Measurements from ENCODE around the gene FAM111A.

FAM111A gene

GRCh38 chr11:59181746-59182456, 39.2 kb downstream of the FAM111A start:
- DNase-seq, result no peak

DNA sequence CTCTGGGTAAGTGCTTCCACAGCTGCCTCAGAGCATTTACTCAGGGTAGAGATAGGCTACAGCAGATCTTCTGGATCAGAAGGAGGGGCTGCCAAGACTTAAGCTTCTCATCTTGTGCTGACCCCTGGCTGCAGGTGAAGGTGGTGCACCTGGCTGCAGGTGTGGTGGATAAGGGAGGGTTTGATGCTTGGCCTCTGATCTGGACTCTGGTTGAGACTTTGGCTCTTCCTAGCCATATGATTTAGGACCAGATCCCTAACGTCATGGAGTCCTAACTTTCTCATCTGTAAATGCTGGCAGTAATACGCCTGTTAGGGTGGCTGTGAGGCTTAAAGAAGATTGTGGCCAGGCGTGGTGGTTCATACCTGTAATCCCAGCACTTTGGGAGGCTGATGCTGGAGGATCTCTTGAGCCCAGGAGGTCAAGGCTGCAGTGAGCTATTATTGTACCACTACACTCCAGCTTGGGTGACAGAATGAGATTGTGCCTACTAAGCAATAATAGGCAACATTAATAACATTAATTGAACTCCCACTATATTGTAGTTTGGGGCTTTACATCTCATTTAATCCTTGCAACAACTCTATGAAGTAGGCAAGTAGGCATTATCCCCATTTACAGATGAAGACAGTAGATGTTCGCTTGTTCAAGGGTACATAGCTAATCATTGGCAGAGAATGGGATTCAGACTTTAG, 39.9 kb downstream of the FAM111A start:
- no peak for DNase-seq

DNA sequence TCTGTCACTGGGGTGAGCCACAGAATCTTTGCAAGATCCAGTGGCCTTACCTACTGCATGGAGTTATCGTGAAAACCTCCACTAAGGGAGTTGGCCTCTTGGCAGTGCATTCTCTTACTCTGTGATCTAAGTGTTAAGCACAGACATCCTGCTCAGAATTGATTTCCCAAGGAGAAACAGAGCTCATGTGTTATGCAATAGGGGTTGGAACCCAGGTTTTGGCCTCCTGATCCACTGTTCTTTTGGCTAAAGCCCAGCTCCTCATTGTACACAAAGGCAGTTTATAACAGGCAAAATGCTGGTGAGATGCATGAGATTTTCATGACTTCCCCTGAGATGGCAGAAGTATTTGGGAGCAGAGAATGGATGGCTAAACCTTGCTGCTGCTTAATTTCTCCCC, 41.1 kb downstream of the FAM111A start:
- DNase-seq, result no peak

DNA sequence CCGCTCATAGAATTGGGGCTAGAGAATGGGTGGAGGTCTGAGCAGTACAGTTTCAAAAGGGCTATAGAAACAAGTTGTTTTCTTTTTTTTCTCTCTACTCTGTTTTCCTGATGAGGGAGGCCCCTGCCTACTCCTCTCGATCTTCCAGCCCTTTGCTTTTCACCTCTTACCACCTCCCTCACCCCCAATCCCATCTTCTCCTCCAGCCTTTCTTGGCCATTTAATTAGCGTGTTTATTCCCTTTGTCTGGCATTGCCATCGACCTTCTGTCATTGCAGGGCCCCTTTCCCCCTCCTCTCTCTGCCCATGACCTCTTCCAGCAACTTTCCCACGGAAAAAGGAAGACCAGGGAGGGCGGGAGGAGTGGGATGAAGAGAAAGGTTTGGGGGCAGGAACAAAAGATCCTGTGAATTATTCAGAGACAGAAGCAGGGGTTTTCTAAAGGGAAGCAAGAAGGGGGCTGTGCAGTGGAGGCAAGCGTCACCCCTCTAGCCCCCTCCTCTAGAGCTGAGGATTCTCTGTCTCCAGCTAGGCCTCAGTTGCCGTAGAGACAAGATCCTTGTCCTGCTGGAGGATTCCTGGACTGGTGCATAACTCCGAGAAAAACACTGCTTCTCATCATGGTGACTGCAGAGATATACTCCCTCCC, 42.2 kb downstream of the FAM111A start:
- no peak for DNase-seq

GRCh38 chr11:59185386-59185945, 42.8 kb downstream of the FAM111A start:
- no peak for DNase-seq

GRCh38 chr11:59186130-59186594, 43.5 kb downstream of the FAM111A start:
- DNase-seq, result peak in 1 of 4 experiments; percentile 21

GRCh38 chr11:59187035-59187434, 44.4 kb downstream of the FAM111A start:
- no peak for DNase-seq

- no peak for DNase-seq
Measured at GRCh38 chr11:59187587-59187986, 44.9 kb downstream of the FAM111A start.

GRCh38 chr11:59188954-59189353, 46.3 kb downstream of the FAM111A start:
- DNase-seq, result no peak

DNA sequence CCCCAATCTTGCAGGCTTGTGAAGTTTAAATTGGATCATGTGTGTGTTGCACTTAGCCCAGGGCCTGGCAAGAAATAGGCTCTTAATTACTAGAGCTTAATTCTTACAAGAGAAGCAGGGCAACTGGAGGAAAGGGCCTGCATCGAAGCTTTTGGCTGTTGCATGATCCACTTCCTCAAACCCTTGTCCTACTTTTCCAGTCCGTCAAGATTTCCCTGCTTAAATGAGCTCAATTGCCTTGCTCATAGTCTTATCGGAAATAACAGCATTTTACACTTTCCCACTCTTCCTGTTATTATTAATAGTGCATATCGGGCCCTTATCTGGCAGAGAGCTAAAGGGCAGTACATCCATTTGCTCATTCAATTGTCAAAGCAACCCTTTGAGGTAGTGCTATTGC, 47.3 kb downstream of the FAM111A start:
- no peak for DNase-seq

DNA sequence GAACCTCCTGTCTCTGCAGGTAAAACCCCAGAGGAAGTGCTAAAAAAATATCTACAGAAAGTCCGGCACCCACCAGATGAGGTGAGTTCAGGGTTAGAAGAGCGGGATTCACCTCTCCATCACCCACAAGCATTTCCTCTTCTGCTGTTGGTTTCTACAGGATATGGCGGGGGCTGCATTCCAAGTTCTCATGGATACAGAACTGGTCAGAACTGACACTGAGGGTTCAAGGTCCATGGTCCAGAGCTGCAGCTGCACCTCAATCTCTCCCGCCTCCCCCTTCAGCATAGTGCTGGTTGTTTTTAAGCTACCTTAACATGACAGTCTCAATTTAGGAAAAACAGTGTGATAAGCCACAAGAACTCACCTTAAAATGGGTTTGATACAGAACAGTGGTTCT, 48.4 kb downstream of the FAM111A start:
- no peak for DNase-seq

- DNase-seq, result no peak
Measured at GRCh38 chr11:59191890-59192289, 49.2 kb downstream of the FAM111A start.

DNA sequence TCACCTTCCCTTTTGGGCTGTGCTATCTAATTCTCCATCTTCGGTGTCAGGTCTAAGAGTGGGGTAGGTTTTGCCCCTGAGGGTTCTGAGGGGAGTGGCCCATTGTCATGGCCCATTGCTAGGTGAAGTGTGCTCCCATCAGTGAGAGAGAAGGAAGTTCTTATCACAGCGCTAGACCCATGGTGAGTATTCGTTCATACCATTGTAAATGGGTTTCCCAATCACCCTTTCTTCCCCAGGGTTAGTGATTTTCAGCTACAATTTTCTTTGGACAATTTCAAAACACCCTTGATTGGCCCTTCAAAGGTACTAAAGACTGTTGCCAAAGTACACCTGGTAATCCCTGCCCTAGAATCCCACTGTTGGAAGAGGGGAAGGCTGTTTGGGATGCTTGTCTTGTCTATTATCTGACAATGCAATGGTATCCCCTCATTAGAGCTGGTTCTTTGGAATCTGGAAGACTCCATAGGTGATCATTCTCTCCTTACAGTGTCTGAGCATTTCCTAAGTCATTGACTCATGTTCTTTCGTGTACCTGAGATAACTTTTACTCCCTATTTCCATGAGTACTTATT, 49.9 kb downstream of the FAM111A start:
- DNase-seq, result no peak

DNA sequence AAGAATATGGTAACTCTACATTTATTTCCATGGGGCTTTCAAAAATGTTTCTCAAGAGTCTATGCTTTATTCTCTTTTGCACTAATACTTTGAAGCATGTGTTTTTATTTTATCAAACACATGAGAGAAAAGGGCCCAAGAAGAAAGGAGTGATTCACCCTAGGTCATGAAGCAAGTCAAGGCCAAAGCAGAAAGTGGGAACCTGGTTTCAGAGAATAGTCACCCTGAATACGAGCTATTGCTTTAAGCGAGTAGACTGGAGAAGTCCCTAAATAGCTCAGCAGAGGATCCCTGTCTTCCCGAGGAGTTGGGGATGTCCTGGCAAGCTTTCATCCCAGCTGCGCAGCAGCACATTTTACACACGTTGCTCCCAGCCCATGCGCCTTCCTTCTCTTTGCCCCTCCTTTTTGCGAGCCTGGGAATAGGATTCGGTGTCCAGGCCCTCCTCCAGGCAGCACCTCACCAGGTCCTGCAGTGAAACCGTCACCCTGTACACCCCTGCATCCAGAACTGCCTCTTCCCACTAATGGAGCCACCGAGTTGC, 51.0 kb downstream of the FAM111A start:
- no peak for DNase-seq

DNA sequence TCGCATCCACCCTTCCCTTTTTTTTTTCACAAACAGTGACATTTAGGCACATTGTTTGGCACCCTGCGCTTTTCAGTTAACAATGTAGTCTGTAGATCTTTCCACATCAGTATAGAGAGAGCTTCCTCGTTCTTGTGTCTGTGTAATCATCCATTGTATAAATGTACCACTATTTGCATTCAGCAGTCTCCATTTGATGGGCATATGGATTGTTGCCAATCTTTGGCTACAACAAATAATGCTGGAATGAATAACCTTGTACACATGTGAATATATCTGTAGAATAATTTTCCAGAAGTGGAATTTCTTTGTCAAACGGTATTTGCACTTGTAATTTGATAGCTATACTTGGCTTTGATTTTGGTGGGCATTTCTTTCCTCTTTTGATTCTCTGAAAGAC, 52.9 kb downstream of the FAM111A start:
- no peak for DNase-seq

GRCh38 chr11:59196777-59197176, 54.1 kb downstream of the FAM111A start:
- DNase-seq, result no peak

DNA sequence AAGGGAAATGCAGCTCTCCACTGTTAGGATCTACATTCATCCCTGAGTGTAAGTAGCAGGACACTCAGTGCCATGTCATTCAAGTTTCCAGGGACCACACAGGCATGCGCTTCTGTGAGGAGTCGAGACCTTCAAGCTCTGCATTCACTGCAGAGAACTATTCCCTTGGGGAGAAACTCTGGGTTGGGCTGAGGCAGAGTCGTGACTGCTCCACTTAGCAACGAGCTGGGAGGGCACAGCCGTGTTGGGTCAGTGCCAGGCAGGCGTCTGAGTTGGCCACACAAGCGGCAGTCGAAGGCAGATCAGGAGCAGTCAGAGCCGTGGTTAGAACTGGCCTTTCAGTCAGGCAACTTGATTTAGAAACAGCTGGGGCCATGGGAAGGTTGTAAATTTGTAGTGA, 55.3 kb downstream of the FAM111A start:
- no peak for DNase-seq

DNA sequence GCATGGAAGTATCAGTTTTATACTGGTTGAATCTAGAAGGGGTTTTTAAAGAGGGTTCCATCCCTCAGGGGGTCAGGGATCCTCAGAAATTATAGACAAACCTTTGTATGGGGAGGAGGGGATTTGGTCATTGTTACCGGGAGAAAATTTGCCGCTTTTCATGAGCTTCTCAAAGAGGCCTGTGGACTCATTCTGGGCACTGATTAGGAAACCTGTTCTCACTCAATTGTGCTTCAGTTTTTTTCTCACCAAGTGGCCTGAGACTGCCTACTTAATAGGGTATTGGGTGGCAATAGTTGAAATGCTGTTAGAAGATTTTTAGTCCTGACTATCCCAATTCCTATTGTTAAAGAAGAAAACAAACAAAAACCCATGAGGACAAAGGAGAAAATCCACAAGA, 56.1 kb downstream of the FAM111A start:
- no peak for DNase-seq

- no peak for DNase-seq
Measured at GRCh38 chr11:59199546-59200422, 57.1 kb downstream of the FAM111A start.

DNA sequence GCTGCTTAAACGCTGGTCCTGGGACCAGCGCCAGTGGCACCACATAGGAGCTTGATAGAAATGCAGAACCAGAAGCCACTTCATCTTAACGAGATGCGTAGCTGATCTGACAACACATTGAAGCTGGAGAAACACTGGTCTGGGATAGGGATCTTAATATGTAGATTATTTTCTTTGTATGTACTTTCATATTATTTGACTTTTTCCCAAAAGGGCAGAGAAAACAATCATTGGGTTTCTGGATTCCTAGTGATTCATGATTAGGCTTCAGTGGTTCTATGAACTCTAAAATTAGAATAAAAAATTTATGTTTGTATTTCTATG, 57.7 kb downstream of the FAM111A start:
- no peak for DNase-seq

DNA sequence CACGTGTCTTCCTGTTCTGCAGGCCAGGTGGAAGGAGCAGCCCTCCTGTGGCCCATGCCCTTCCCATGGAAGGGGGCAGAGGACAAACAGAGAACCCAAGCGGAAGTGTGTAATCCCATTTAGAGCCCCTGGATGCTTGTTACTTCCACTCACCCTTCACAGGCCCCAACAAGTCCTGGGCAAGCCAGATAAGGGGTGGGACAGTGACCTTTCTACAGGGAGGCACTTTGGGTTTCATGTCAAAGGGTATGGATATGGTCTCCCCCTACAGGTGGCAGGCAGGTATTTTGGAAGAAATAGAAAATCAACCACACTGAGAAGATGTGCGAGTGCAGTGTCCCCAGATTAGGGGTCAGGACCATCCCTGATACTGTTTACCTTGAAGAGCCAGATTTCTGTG, 58.7 kb downstream of the FAM111A start:
- no peak for DNase-seq

Measured in activated naive CD4-positive, alpha-beta T cell (primary cell).